Measurements from ENCODE around the gene MED15. TPM values are rescaled to one million over a fixed set of nuclear protein-coding genes. Genes with fewer than 3 reads are reported as not detected.

The MED15 gene
- total and polyA plus RNA-seq, 10 of the 15 experiments (the other 5 are each of a cell fraction or from before 2014, with no cell fraction given), result 1.4 to 75.2 (median 26.9) TPM

GRCh38 chr22:20494978-20495860 is 12.2 kb upstream of the MED15 start, which contains the start of gene KLHL22 (continued):
- TF ChIP-seq PKNOX1 (IDR thresholded peaks at IDR 0.05) (no peak), WRNIP1 (IDR thresholded peaks at IDR 0.05; ENCODE audit: borderline replicate concordance, low read depth, low read length) (no peak), PAX5 (IDR thresholded peaks at IDR 0.05; ENCODE audit: borderline replicate concordance, low read depth, low read length) (peak; percentile 90), SUPT20H (IDR thresholded peaks at IDR 0.05; ENCODE audit: borderline replicate concordance, control insufficient read depth, low read depth, low read length) (no peak), REST (IDR thresholded peaks at IDR 0.05; ENCODE audit: low read depth, low read length) (no peak), SKIL (IDR thresholded peaks at IDR 0.05; ENCODE audit: low read depth, poor library complexity, severe bottlenecking) (no peak), TCF12 (IDR thresholded peaks at IDR 0.05; ENCODE audit: low read depth, low read length) (no peak), MTA2 (IDR thresholded peaks at IDR 0.05; ENCODE audit: low read depth) (no peak), JUNB (IDR thresholded peaks at IDR 0.05) (no peak), TARDBP (IDR thresholded peaks at IDR 0.05; ENCODE audit: borderline replicate concordance) (no peak), NR2F1 (conservative IDR thresholded peaks at IDR 0.05) (0 out of 2 replicates have a peak, but pooled peaks have one; percentile 45), EZH2 (IDR thresholded peaks at IDR 0.05; ENCODE audit: borderline replicate concordance, control insufficient read depth, low read depth, low read length) (no peak), IKZF1 (conservative IDR thresholded peaks at IDR 0.05) (peak; percentile 55), PML (IDR thresholded peaks at IDR 0.05; ENCODE audit: low read length) (no peak), BCL11A (IDR thresholded peaks at IDR 0.05; ENCODE audit: low read depth, low read length) (no peak), TBL1XR1 (IDR thresholded peaks at IDR 0.05; ENCODE audit: low read depth, low read length) (no peak), E2F4 (IDR thresholded peaks at IDR 0.05; ENCODE audit: low read depth, low read length) (no peak), NFYA (IDR thresholded peaks at IDR 0.05; ENCODE audit: borderline replicate concordance, low read depth, low read length) (no peak), MYC (IDR thresholded peaks at IDR 0.05; ENCODE audit: insufficient read depth, insufficient read length, insufficient replicate concordance, low read length, severe bottlenecking) (no peak)

Measured in GM12878 (cell line).